K562 (cell line): ENCODE results near the gene BOLL. TPM values are rescaled to one million over a fixed set of nuclear protein-coding genes. Genes with fewer than 3 reads are reported as not detected.

Experiments
- CBX2 ChIP-seq: fragments of 200-600 bp; sonication (generic); IDR thresholded peaks from one replicate; pipeline ENCODE4 v1.6.1; 2012; ENCODE audit warnings: mild to moderate bottlenecking, low read length, inconsistent platforms; ENCODE audit not compliant: insufficient read depth, poor library complexity, severe bottlenecking
- DACH1 ChIP-seq: fragments of 450-650 bp; IDR thresholded peaks from 2 replicates; pipeline ENCODE4 v1.6.1; 2018; ENCODE audit not compliant: partially characterized antibody
- ESRRA ChIP-seq: fragments of 450-650 bp; IDR thresholded peaks from 2 replicates; pipeline ENCODE4 v1.6.1; 2014; ENCODE audit warnings: low read depth, mild to moderate bottlenecking, moderate library complexity, borderline replicate concordance
- HCFC1 ChIP-seq: IDR thresholded peaks from 2 replicates; pipeline ENCODE4 v1.6.1; 2012; ENCODE audit warnings: low read depth, low read length, improper control_type of control experiment
- JUN ChIP-seq, 2 experiments: sonication (generic) in 1 of 2; formaldehyde crosslinking in 1 of 2; IDR thresholded peaks; 2 replicates each; pipeline versions ENCODE4 v1.6.1 to v1.8.0; 2012 to 2022; ENCODE audit warnings: borderline replicate concordance in 2 of 2, mild to moderate bottlenecking in 2 of 2, improper control_type of control experiment in 1 of 2, low read depth in 1 of 2, low read length in 1 of 2, missing genetic modification reagents in 1 of 2
- NCOA6 ChIP-seq: fragments of 450-650 bp; IDR thresholded peaks from 2 replicates; pipeline ENCODE4 v1.6.1; 2017; ENCODE audit warnings: mild to moderate bottlenecking
- NFIX ChIP-seq: fragments of 250-450 bp; sonication (Bioruptor Pico); IDR thresholded peaks from 2 replicates; pipeline ENCODE4 v1.4.0; 2020; ENCODE audit warnings: low read depth, mild to moderate bottlenecking, moderate library complexity
- RBBP5 ChIP-seq: fragments of 200-600 bp; sonication (generic); IDR thresholded peaks from 2 replicates; pipeline ENCODE4 v1.6.1; 2012; ENCODE audit warnings: borderline replicate concordance, mild to moderate bottlenecking, low read length, control low read depth, inconsistent platforms; ENCODE audit not compliant: insufficient read depth, poor library complexity, severe bottlenecking
- SMARCB1 ChIP-seq: IDR thresholded peaks from 2 replicates; pipeline ENCODE4 v1.6.1; 2011; ENCODE audit warnings: improper control_type of control experiment, low read depth; ENCODE audit not compliant: insufficient read length
- SP1 ChIP-seq: sonication (generic); formaldehyde crosslinking; IDR thresholded peaks from 2 replicates; pipeline ENCODE4 v1.8.1; 2022; ENCODE audit warnings: mild to moderate bottlenecking, missing genetic modification reagents
- ZBTB8A ChIP-seq: fragments of 450-650 bp; IDR thresholded peaks from 2 replicates; pipeline ENCODE4 v1.6.1; 2018; ENCODE audit warnings: mild to moderate bottlenecking, moderate library complexity; ENCODE audit not compliant: partially characterized antibody
- ZFP1 ChIP-seq: fragments of 450-650 bp; formaldehyde crosslinking; IDR thresholded peaks from 2 replicates; pipeline ENCODE4 v1.4.0; 2020; ENCODE audit warnings: mild to moderate bottlenecking, mixed read lengths
- ZNF316 ChIP-seq: fragments of 450-650 bp; IDR thresholded peaks from 2 replicates; pipeline ENCODE4 v1.6.1; 2016
- polyA plus RNA-seq, 8 experiments: library from polyadenylated mRNA; depleted of rRNA in 4 of 8; stranded (reverse) in 5 of 8; unstranded in 3 of 8; fragments of >200 nt; fragmentation: Nextera tagmentation in 2 of 8; fragmentation: Illumina TruSeq in 1 of 8; extraction: Ambion mirVana in 2 of 8; extraction: Trizol in 1 of 8; gene quantifications; 2 replicates each; pipeline versions ENCODE4 v1.2.1 to v1.2.3, GENCODE V29; 2011 to 2014; ENCODE audit warnings: inconsistent platforms in 1 of 8, missing spikeins in 1 of 8
- total RNA-seq, 7 experiments: library from RNA; depleted of rRNA in 6 of 7; stranded (reverse); fragments of >200 nt in 6 of 7; fragmentation: Illumina TruSeq in 2 of 7; extraction: Trizol in 2 of 7; gene quantifications; 2 replicates each; pipeline versions ENCODE4 v1.2.1 to v1.2.3, GENCODE V29; 2011 to 2021; ENCODE audit warnings: low replicate concordance in 1 of 7
- TF ChIP-seq, protein P1 (sequence below), 2 experiments: fragments of 450-650 bp; IDR thresholded peaks; 2 replicates each; pipeline ENCODE4 v1.6.1; 2016
- TF ChIP-seq, protein P2 (sequence below): fragments of 250-450 bp; sonication (Bioruptor Pico); IDR thresholded peaks from 2 replicates; pipeline ENCODE4 v1.5.0; 2021; ENCODE audit warnings: mild to moderate bottlenecking, moderate library complexity
- TF ChIP-seq, protein P3 (sequence below): fragments of 250-450 bp; sonication (Bioruptor Pico); IDR thresholded peaks from 2 replicates; pipeline ENCODE4 v1.8.0; 2021; ENCODE audit warnings: mild to moderate bottlenecking, moderate library complexity
- TF ChIP-seq, protein P4 (sequence below): fragments of 250-450 bp; sonication (Bioruptor Pico); IDR thresholded peaks from 2 replicates; pipeline ENCODE4 v1.5.0; 2021; ENCODE audit warnings: mild to moderate bottlenecking, borderline replicate concordance

BOLL gene
- total and polyA plus RNA-seq, 9 of the 15 experiments (the other 6 are each of a cell fraction or from before 2014, with no cell fraction given): 0.11 to 0.55 (median 0.19) TPM; not detected in 1

DNA sequence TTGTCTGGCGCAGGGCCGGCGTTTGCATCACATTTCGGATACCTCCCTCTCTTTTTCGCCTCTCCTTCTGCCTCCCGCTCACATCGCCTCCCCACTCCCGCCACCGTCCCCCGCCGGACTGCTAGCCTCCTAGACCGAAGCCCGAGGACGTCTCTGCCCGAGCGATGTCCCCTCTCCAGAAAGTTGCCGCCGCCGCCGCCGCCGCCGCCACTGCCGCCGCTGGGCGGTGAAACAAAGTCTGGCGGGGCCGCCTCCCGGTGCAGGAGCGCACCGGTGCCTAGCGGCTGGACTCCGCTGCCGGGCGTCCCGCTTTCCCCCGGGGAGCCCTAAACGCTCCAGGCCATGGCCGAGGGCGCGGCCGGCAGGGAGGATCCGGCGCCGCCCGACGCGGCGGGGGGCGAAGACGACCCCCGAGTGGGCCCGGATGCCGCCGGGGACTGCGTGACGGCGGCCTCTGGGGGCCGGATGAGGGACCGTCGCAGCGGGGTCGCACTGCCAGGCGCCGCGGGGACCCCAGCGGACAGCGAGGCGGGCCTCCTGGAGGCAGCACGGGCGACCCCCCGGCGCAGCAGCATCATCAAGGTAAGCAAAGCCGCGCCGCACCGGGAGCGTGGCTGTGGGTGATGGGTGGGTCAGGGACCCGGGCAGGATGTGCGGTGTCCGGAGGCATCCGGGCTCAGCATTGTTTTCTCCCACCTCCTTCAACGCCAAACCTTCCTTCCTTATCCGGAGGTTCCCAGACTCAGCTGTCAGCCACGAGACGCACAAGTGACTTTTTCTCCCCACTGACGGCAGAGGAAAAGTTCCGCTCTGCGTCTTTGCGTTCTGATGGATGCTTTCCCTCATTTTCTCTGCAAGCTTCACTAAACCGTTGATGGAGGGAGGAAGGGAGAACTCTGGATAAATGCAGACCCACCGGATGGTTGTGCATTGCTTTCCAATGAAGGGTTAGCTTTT is 19.9 kb upstream of the BOLL start (continued):
- no peak for TF ChIP-seq ZBTB8A
- TF ChIP-seq NFIX (CRISPR knock-in tag): no peak
- TF ChIP-seq ESRRA: no peak
- TF ChIP-seq JUN (IDR thresholded peaks at IDR 0.05; ENCODE audit: borderline replicate concordance, low read depth, low read length): no peak
- TF ChIP-seq JUN (CRISPR knock-in tag; IDR thresholded peaks at IDR 0.05; ENCODE audit: borderline replicate concordance): 0 out of 2 replicates have a peak, but pooled peaks have one; percentile 22
- TF ChIP-seq CBX2: no peak
- TF ChIP-seq, protein P1, sequence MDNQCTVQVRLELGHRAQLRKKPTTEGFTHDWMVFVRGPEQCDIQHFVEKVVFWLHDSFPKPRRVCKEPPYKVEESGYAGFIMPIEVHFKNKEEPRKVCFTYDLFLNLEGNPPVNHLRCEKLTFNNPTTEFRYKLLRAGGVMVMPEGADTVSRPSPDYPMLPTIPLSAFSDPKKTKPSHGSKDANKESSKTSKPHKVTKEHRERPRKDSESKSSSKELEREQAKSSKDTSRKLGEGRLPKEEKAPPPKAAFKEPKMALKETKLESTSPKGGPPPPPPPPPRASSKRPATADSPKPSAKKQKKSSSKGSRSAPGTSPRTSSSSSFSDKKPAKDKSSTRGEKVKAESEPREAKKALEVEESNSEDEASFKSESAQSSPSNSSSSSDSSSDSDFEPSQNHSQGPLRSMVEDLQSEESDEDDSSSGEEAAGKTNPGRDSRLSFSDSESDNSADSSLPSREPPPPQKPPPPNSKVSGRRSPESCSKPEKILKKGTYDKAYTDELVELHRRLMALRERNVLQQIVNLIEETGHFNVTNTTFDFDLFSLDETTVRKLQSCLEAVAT (IDR thresholded peaks at IDR 0.05): 0 out of 4 replicates have a peak, but pooled peaks of 1 of the 2 experiments have one; percentile 25
- TF ChIP-seq NCOA6: no peak
- TF ChIP-seq, protein P2, sequence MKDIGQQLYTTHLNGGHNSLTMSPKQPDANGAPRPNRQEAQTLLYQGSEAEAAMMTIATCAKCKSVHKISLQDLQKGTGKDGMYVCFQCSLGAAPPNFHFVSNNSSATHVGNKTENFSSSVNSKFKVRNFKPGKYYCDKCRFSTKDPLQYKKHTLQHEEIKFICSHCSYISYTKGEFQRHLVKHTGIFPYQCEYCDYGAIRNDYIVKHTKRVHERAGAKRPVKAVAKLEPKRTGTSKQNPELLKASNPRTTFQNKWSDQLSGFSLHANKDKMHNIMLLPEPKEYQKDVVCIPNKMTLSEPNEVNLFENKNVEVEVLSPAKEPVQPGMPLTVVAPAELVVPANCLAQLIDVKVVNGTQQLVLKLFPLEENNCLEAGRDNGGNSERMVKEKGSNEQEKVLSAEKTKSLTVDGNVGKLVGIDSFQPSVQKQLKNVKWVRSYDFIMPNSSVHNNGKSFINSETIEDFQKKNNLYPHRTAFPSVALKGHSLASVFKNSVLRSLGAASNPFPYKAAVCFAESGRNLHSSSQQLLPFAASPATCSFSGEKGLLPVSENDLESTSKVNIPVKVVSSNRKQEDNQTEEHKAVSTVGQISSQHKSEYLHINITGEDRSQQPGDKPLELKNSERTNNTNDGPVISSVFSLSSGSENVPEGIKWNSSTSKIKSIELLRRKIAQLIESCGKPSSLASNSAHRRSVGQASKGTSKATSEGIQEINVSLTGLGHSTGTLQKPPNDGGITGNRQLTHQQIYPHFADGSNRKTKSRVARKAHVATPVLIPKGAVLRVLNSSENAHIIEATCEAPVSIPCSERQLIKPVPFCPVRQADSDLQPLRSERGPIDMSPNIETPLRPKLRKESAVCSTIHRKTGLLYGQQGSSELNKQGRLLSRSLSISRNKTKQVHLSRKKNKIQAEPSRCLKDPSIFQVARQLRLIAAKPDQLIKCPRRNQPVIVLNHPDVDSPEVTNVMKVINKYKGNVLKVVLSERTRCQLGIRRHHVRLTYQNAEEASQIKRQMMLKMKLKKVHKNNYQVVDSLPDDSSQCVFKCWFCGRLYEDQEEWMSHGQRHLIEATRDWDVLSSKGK (CRISPR knock-in tag): no peak
- no peak for TF ChIP-seq DACH1
- TF ChIP-seq, protein P3, sequence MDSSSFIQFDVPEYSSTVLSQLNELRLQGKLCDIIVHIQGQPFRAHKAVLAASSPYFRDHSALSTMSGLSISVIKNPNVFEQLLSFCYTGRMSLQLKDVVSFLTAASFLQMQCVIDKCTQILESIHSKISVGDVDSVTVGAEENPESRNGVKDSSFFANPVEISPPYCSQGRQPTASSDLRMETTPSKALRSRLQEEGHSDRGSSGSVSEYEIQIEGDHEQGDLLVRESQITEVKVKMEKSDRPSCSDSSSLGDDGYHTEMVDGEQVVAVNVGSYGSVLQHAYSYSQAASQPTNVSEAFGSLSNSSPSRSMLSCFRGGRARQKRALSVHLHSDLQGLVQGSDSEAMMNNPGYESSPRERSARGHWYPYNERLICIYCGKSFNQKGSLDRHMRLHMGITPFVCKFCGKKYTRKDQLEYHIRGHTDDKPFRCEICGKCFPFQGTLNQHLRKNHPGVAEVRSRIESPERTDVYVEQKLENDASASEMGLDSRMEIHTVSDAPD (CRISPR knock-in tag): no peak
- peak; percentile 67 for TF ChIP-seq RBBP5
- TF ChIP-seq, protein P4, sequence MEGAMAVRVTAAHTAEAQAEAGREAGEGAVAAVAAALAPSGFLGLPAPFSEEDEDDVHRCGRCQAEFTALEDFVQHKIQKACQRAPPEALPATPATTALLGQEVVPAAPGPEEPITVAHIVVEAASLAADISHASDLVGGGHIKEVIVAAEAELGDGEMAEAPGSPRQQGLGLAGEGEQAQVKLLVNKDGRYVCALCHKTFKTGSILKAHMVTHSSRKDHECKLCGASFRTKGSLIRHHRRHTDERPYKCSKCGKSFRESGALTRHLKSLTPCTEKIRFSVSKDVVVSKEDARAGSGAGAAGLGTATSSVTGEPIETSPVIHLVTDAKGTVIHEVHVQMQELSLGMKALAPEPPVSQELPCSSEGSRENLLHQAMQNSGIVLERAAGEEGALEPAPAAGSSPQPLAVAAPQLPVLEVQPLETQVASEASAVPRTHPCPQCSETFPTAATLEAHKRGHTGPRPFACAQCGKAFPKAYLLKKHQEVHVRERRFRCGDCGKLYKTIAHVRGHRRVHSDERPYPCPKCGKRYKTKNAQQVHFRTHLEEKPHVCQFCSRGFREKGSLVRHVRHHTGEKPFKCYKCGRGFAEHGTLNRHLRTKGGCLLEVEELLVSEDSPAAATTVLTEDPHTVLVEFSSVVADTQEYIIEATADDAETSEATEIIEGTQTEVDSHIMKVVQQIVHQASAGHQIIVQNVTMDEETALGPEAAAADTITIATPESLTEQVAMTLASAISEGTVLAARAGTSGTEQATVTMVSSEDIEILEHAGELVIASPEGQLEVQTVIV: no peak
- TF ChIP-seq HCFC1: no peak
- TF ChIP-seq ZNF316: no peak
- TF ChIP-seq ZFP1 (CRISPR knock-in tag): no peak
- TF ChIP-seq SMARCB1: no peak
- no peak for TF ChIP-seq SP1 (CRISPR knock-in tag)
